ENCODE measurements around the gene RAB3GAP1.

RAB3GAP1 gene

DNA sequence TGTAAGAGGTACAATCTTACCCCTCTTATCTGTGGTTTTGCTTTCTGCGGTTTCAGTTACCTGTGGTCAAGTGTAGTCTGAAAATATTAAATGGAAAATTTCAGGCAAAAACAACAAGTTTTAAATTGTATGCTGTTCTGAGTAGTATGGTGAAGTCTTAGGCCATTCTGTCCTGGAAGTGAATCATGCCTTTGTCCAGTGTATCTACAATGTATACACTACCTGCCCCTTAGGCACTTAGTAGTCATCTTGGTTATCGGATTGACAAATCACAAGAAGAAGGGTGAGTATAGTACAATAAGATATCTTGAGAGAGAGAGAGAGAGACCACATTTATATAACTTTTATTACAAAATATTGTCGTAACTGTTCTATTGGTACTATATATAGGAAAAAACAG, 43.5 kb downstream of the RAB3GAP1 start:
- H2AFZ ChIP-seq (ENCODE audit: low read length) = no peak overlapping the region
- H3K9me3 ChIP-seq (replicated peaks; ENCODE audit: insufficient read depth, low read length) = no peaks in the 10 kb centered on the region
- H3K4me3 ChIP-seq (ENCODE audit: low read length) = no peak overlapping the region
- H3K36me3 ChIP-seq (replicated peaks; ENCODE audit: insufficient read depth, low read length) = no peaks in the 10 kb centered on the region; the same call in 1 of the 2 replicates
- H3K79me2 ChIP-seq (ENCODE audit: low read length) = no peaks in the 10 kb centered on the region
- no peaks in the 10 kb centered on the region for H3K9me2 ChIP-seq (replicated peaks; ENCODE audit: insufficient read depth, low read length)
- no peaks in the 10 kb centered on the region for H3F3A ChIP-seq (ENCODE audit: insufficient read depth, low read length)
- H3K27me3 ChIP-seq (replicated peaks; ENCODE audit: insufficient read depth, low read length) = no peaks in the 10 kb centered on the region
- DNase-seq = peak; percentile 10
- TF ChIP-seq EZH2 (optimal IDR thresholded peaks at IDR 0.05; ENCODE audit: low read depth, low read length) (no peak), EZH2phosphoT487 (IDR thresholded peaks at IDR 0.05; ENCODE audit: low read length) (no peak)
- TF ChIP-seq, protein P1, sequence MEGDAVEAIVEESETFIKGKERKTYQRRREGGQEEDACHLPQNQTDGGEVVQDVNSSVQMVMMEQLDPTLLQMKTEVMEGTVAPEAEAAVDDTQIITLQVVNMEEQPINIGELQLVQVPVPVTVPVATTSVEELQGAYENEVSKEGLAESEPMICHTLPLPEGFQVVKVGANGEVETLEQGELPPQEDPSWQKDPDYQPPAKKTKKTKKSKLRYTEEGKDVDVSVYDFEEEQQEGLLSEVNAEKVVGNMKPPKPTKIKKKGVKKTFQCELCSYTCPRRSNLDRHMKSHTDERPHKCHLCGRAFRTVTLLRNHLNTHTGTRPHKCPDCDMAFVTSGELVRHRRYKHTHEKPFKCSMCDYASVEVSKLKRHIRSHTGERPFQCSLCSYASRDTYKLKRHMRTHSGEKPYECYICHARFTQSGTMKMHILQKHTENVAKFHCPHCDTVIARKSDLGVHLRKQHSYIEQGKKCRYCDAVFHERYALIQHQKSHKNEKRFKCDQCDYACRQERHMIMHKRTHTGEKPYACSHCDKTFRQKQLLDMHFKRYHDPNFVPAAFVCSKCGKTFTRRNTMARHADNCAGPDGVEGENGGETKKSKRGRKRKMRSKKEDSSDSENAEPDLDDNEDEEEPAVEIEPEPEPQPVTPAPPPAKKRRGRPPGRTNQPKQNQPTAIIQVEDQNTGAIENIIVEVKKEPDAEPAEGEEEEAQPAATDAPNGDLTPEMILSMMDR (IDR thresholded peaks at IDR 0.05; ENCODE audit: low read length) = no peak
- no peaks in the 10 kb centered on the region; the same call in none of the 2 replicates for H3K4me1 ChIP-seq (ENCODE audit: low read length)
- H4K20me1 ChIP-seq (ENCODE audit: insufficient read depth, low read length) = no peaks in the 10 kb centered on the region
- no peak overlapping the region for H3K9ac ChIP-seq (ENCODE audit: low read length)
- H3K27ac ChIP-seq (ENCODE audit: low read length) = no peak overlapping the region
- H3K4me2 ChIP-seq (ENCODE audit: low read depth, low read length) = no peak overlapping the region

DNA sequence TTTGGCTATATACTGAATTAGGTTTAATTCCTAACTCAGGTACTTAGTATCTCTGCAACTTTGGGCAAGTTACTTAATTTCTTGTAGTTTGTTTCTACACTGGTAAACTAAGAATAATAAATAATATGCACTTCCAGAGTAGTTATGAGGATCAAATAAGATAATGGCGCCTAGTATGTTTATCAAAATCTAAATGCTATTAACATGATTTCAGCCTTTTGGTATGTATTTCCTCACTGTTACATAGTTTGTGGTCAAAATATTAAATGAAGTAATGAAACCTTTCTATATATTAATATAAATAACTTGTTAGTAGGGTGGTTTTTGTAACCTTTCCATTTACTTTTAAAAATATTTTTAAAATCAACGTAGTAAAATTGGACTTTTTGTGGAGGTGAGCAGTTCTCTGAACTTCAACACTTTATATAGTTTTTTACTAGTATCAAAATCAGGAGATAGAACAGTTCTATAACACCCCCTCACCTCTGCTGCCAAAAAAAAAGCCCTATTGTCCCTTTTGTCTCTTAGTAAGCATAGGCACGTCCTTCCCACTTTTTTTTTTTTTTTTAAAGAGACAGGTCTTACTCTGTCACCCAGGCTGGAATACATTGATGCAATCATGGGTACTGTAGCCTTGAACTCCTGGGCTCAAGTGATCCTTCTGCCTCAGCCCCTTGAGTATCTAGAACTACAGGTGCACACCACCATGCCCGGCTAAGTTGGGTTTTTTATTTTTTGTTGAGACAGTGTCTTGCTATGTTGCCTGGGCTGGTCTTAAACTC, 44.8 kb downstream of the RAB3GAP1 start:
- H3K4me2 ChIP-seq (ENCODE audit: low read depth, low read length) = no peak overlapping the region
- no peaks in the 10 kb centered on the region for H3F3A ChIP-seq (ENCODE audit: insufficient read depth, low read length)
- H3K4me1 ChIP-seq (ENCODE audit: low read length) = no peaks in the 10 kb centered on the region; the same call in none of the 2 replicates
- no peak overlapping the region for H3K27ac ChIP-seq (ENCODE audit: low read length)
- H3K9ac ChIP-seq (ENCODE audit: low read length) = no peak overlapping the region
- no peaks in the 10 kb centered on the region for H4K20me1 ChIP-seq (ENCODE audit: insufficient read depth, low read length)
- no peaks in the 10 kb centered on the region for H3K36me3 ChIP-seq (replicated peaks; ENCODE audit: insufficient read depth, low read length)
- no peak overlapping the region for H3K4me3 ChIP-seq (ENCODE audit: low read length)
- no peak for DNase-seq
- H3K9me3 ChIP-seq (replicated peaks; ENCODE audit: insufficient read depth, low read length) = no peaks in the 10 kb centered on the region
- H3K9me2 ChIP-seq (replicated peaks; ENCODE audit: insufficient read depth, low read length) = no peaks in the 10 kb centered on the region
- no peaks in the 10 kb centered on the region for H3K27me3 ChIP-seq (replicated peaks; ENCODE audit: insufficient read depth, low read length)
- H3K79me2 ChIP-seq (ENCODE audit: low read length) = no peaks in the 10 kb centered on the region
- no peak overlapping the region for H2AFZ ChIP-seq (ENCODE audit: low read length)
- TF ChIP-seq EZH2 (optimal IDR thresholded peaks at IDR 0.05; ENCODE audit: low read depth, low read length) = no peak

DNA sequence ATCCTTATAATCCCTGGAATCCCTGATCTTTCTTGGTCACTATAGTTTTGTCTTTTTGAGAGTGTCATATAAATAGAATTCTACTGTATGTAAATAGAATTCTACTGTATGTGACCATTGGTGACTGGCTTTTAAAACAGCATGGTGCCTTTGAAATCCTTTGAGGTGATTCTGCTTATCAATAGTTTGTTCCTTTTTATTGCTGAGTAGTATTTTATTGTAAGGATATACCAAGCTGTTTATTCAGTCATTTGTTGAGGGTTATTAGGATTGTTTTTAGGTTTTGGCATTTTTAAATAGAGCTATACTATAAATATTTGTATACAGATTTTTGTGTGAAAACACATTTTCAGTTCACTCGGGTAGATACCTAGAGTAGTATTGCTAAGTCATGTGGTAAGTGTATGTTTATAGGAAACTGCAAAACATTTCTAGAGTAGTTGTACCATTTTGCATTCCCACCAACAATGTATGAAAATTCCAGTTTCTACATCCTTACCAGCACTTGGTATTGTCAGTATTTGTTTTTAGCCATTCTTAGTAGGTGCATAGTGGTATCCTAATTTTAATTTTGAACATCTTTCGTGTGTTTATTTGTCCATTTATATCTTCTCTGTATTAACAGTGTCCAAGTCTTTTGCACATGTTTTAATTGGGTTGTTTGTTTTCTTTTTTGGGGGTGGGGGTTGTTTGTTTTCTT, 45.6 kb downstream of the RAB3GAP1 start:
- no peaks in the 10 kb centered on the region for H4K20me1 ChIP-seq (ENCODE audit: insufficient read depth, low read length)

More for the DNA sequence above, 45.6 kb downstream of the RAB3GAP1 start:
- Histone ChIP-seq H3K36me3 (replicated peaks; ENCODE audit: insufficient read depth, low read length) (no peaks in the 10 kb centered on the region), H3K4me3 (ENCODE audit: low read length) (no peak overlapping the region), H3K9me3 (replicated peaks; ENCODE audit: insufficient read depth, low read length) (no peaks in the 10 kb centered on the region), H3K9ac (ENCODE audit: low read length) (no peak overlapping the region), H3K9me2 (replicated peaks; ENCODE audit: insufficient read depth, low read length) (no peaks in the 10 kb centered on the region), H3F3A (ENCODE audit: insufficient read depth, low read length) (no peaks in the 10 kb centered on the region), H3K79me2 (ENCODE audit: low read length) (no peaks in the 10 kb centered on the region), H3K27me3 (replicated peaks; ENCODE audit: insufficient read depth, low read length) (no peaks in the 10 kb centered on the region), H3K4me2 (ENCODE audit: low read depth, low read length) (no peak overlapping the region), H3K27ac (ENCODE audit: low read length) (no peak overlapping the region), H2AFZ (ENCODE audit: low read length) (no peak overlapping the region), H3K4me1 (ENCODE audit: low read length) (no peaks in the 10 kb centered on the region; the same call in none of the 2 replicates)
- TF ChIP-seq EZH2phosphoT487 (IDR thresholded peaks at IDR 0.05; ENCODE audit: low read length) (no peak), EZH2 (optimal IDR thresholded peaks at IDR 0.05; ENCODE audit: low read depth, low read length) (no peak)
- TF ChIP-seq, protein P1 (IDR thresholded peaks at IDR 0.05; ENCODE audit: low read length) = no peak
- no peak for DNase-seq
